Glutamatergic neuron (in vitro differentiated cells): ENCODE measurements around the gene IGFBP4. TPM values are rescaled to one million over a fixed set of nuclear protein-coding genes. Genes with fewer than 3 reads are reported as not detected.
"Not testable (repeated sequence)": the region's sequence is repeated elsewhere in the genome, so short reads cannot be mapped to it uniquely, and the experiment has no call there.

Experiments
- DNase-seq: peaks from one replicate; pipeline ENCODE4 v3.0.0; 2022
- H3K27ac Mint-ChIP-seq: one replicate; pipeline ENCODE4 v1.8.0; 2020; ENCODE audit warnings: mild to moderate bottlenecking, mixed read lengths, inconsistent platforms; ENCODE audit not compliant: unreplicated experiment
- H3K27me3 Mint-ChIP-seq: one replicate; pipeline ENCODE4 v1.8.0; 2020; ENCODE audit warnings: mild to moderate bottlenecking, moderate library complexity, mixed read lengths, inconsistent platforms; ENCODE audit not compliant: unreplicated experiment
- H3K36me3 Mint-ChIP-seq: one replicate; pipeline ENCODE4 v1.8.0; 2020; ENCODE audit warnings: mild to moderate bottlenecking, mixed read lengths, inconsistent platforms; ENCODE audit not compliant: unreplicated experiment
- H3K4me1 Mint-ChIP-seq: one replicate; pipeline ENCODE4 v1.8.0; 2020; ENCODE audit warnings: mild to moderate bottlenecking, low read depth, mixed read lengths, inconsistent platforms; ENCODE audit not compliant: unreplicated experiment
- H3K4me3 Mint-ChIP-seq: one replicate; pipeline ENCODE4 v1.8.0; 2020; ENCODE audit warnings: mild to moderate bottlenecking, mixed read lengths, inconsistent platforms; ENCODE audit not compliant: unreplicated experiment
- H3K9me3 Mint-ChIP-seq: one replicate; pipeline ENCODE4 v1.8.0; 2020; ENCODE audit warnings: mild to moderate bottlenecking, moderate library complexity, mixed read lengths, inconsistent platforms; ENCODE audit not compliant: unreplicated experiment
- CTCF ChIP-seq: fragments of 200-600 bp; sonication (generic); IDR thresholded peaks from one replicate; pipeline ENCODE4 v1.5.0; 2021; ENCODE audit not compliant: partially characterized antibody, unreplicated experiment
- total RNA-seq: library from RNA; stranded (reverse); fragmentation: NEBNext Ultra II Directional; extraction: Animal tissue kit (Norgen Biotek cat#: 25700); gene quantifications from one replicate; pipeline ENCODE4 v1.2.1, GENCODE V29; 2021; ENCODE audit not compliant: unreplicated experiment

Gene IGFBP4
- total RNA-seq, 1 donor from 2014 or later = 1.9 TPM

- H3K9me3 Mint-ChIP-seq = no peaks in the 10 kb centered on the region
- no peak for TF ChIP-seq CTCF
- no peak overlapping the region for H3K4me3 Mint-ChIP-seq
- H3K4me1 Mint-ChIP-seq = no peaks in the 10 kb centered on the region
- H3K27ac Mint-ChIP-seq = no peak overlapping the region
- no peaks in the 10 kb centered on the region for H3K36me3 Mint-ChIP-seq
- no peak for DNase-seq
- no peaks in the 10 kb centered on the region for H3K27me3 Mint-ChIP-seq
These were observed 33.2 kb upstream of the IGFBP4 start for GRCh38 chr17:40410082-40410481.

DNA sequence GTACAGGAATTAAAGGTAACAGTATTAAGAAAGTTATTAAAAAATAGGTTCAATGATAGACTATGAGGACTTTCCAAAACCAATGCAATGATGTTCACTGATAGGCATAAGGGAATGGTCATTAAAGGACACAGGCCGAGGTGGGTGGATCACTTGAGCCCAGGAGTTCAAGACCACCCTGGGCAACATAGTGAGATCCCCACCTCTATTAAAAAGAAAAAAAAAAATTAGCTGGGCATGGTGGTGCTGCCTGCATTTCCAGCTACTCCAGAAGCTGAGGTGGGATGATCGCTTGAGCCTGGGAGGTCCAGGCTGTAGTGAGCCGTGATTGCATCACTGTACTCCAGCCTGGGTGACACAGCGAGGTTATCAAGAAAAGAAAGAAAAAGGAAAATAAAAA lies 31.4 kb upstream of the IGFBP4 start:
- TF ChIP-seq CTCF = no peak
- no peaks in the 10 kb centered on the region for H3K9me3 Mint-ChIP-seq
- H3K4me1 Mint-ChIP-seq = no peaks in the 10 kb centered on the region
- H3K4me3 Mint-ChIP-seq = no peak overlapping the region
- no peaks in the 10 kb centered on the region for H3K27me3 Mint-ChIP-seq
- H3K36me3 Mint-ChIP-seq = no peaks in the 10 kb centered on the region
- no peak for DNase-seq
- H3K27ac Mint-ChIP-seq = no peak overlapping the region

- no peak for TF ChIP-seq CTCF
- DNase-seq = no peak
- peaks cover under 1% of the 10 kb centered on the region for H3K27me3 Mint-ChIP-seq
- no peak overlapping the region for H3K27ac Mint-ChIP-seq
- H3K36me3 Mint-ChIP-seq = no peaks in the 10 kb centered on the region
- no peaks in the 10 kb centered on the region for H3K4me1 Mint-ChIP-seq
- H3K9me3 Mint-ChIP-seq = peaks cover under 1% of the 10 kb centered on the region
- no peak overlapping the region for H3K4me3 Mint-ChIP-seq
These were observed 30.4 kb upstream of the IGFBP4 start for GRCh38 chr17:40412880-40413279.

DNA sequence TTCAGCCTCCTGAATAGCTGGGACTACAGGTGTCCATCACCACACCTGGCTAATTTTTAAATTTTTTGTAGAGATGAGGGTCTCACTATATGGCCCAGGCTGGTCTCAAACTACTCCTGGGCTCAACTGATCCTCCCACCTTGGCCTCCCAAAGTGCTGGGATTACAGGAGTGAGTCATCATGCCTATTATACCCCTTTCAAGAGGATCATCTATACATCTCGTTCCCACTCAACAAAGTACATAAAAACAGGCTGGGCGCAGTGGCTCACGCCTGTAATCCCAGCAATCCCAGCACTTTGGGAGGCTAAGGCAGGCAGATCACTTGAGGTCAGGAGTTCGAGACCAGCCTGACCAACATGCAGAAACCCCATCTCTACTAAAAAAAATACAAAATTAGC lies 28.9 kb upstream of the IGFBP4 start:
- DNase-seq, H3K4me3 Mint-ChIP-seq, H3K9me3 Mint-ChIP-seq, H3K36me3 Mint-ChIP-seq, H3K27me3 Mint-ChIP-seq, H3K4me1 Mint-ChIP-seq, H3K27ac Mint-ChIP-seq: not testable (repeated sequence)

- Mint-ChIP-seq H3K27me3 (peaks cover 2% of the 10 kb centered on the region), H3K9me3 (peaks cover 5% of the 10 kb centered on the region), H3K27ac (no peak overlapping the region), H3K36me3 (no peaks in the 10 kb centered on the region), H3K4me1 (no peaks in the 10 kb centered on the region), H3K4me3 (no peak overlapping the region)
- DNase-seq = no peak
- peak; percentile 79 for TF ChIP-seq CTCF
These were observed 27.9 kb upstream of the IGFBP4 start for GRCh38 chr17:40415390-40415789.

DNA sequence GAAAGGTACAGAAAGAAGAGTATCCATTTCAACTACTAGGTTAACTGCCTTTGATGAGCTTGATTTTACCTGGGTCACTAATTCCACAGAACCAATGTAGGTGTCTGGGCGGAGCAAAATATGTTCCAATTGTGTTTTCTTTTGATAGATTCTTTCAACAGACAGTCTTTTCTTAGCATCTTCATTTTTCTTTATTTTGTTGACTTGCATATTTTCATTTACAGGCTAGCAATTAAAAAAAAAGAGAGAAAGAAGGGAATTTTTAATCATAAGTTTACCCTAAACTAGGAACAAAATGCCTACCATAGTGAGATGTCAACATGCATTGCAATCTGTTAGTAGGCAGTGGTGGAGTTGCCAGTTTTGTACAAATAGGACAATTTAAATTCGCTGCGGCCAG lies 26.6 kb upstream of the IGFBP4 start:
- Mint-ChIP-seq H3K27me3 (peaks cover 2% of the 10 kb centered on the region), H3K4me1 (no peaks in the 10 kb centered on the region), H3K4me3 (peak overlapping the region; percentile 96), H3K9me3 (peaks cover 5% of the 10 kb centered on the region), H3K27ac (no peak overlapping the region), H3K36me3 (no peaks in the 10 kb centered on the region)
- DNase-seq = no peak
- no peak for TF ChIP-seq CTCF
